GM12878 (cell line): ENCODE measurements around the gene F12. TPM values are rescaled to one million over a fixed set of nuclear protein-coding genes. Genes with fewer than 3 reads are reported as not detected.

ENCODE experiments used
- PML ChIP-seq: IDR thresholded peaks from 2 replicates; pipeline ENCODE4 v1.6.1; 2012; ENCODE audit warnings: low read length, inconsistent platforms
- RAD21 ChIP-seq: IDR thresholded peaks from 2 replicates; pipeline ENCODE4 v1.6.1; 2011; ENCODE audit warnings: mild to moderate bottlenecking, low read depth, low read length, moderate library complexity; ENCODE audit not compliant: insufficient read depth
- SKIL ChIP-seq: fragments of 450-650 bp; IDR thresholded peaks from 2 replicates; pipeline ENCODE4 v1.6.1; 2017; ENCODE audit warnings: mild to moderate bottlenecking, low read depth, inconsistent platforms; ENCODE audit not compliant: poor library complexity, severe bottlenecking
- polyA plus RNA-seq, 11 experiments: library from polyadenylated mRNA; depleted of rRNA in 4 of 11; unstranded in 6 of 11; stranded (reverse) in 5 of 11; fragments of >200 nt; fragmentation: Nextera tagmentation in 4 of 11; fragmentation: Illumina TruSeq in 1 of 11; extraction: Ambion mirVana in 4 of 11; extraction: Trizol in 1 of 11; gene quantifications; 1 replicate in 1 of 11; 2 replicates in 10 of 11; pipeline versions ENCODE4 v1.2.1 to v1.2.3, GENCODE V29; 2011 to 2016; ENCODE audit warnings: inconsistent platforms in 2 of 11, missing spikeins in 2 of 11, low read depth in 1 of 11
- total RNA-seq, 4 experiments: library from RNA; depleted of rRNA in 3 of 4; stranded (reverse); fragments of >200 nt in 3 of 4; fragmentation: Illumina TruSeq in 1 of 4; extraction: Trizol in 1 of 4; gene quantifications; 2 replicates each; pipeline versions ENCODE4 v1.2.1 to v1.2.3, GENCODE V29; 2013 to 2021
- TF ChIP-seq, protein P1 (sequence below): IDR thresholded peaks from 2 replicates; pipeline ENCODE4 v1.6.1; 2012; ENCODE audit warnings: low read depth, low read length, improper control_type of control experiment
- TF ChIP-seq, protein P2 (sequence below), 3 experiments: IDR thresholded peaks in 2 of 3; conservative IDR thresholded peaks in 1 of 3; 2 replicates each; pipeline ENCODE4 v1.5.1; 2011; ENCODE audit warnings: low read depth in 3 of 3, low read length in 3 of 3, mild to moderate bottlenecking in 3 of 3, control low read depth in 2 of 3, moderate library complexity in 2 of 3, inconsistent platforms in 1 of 3, mixed read lengths in 1 of 3; ENCODE audit not compliant: control insufficient read depth in 2 of 3, insufficient read depth in 1 of 3; ENCODE audit errors: extremely low read depth in 1 of 3

F12 gene
- total and polyA plus RNA-seq, 10 of the 15 experiments (the other 5 are each of a cell fraction or from before 2014, with no cell fraction given) = 0.25 to 11.3 (median 5.5) TPM

DNA sequence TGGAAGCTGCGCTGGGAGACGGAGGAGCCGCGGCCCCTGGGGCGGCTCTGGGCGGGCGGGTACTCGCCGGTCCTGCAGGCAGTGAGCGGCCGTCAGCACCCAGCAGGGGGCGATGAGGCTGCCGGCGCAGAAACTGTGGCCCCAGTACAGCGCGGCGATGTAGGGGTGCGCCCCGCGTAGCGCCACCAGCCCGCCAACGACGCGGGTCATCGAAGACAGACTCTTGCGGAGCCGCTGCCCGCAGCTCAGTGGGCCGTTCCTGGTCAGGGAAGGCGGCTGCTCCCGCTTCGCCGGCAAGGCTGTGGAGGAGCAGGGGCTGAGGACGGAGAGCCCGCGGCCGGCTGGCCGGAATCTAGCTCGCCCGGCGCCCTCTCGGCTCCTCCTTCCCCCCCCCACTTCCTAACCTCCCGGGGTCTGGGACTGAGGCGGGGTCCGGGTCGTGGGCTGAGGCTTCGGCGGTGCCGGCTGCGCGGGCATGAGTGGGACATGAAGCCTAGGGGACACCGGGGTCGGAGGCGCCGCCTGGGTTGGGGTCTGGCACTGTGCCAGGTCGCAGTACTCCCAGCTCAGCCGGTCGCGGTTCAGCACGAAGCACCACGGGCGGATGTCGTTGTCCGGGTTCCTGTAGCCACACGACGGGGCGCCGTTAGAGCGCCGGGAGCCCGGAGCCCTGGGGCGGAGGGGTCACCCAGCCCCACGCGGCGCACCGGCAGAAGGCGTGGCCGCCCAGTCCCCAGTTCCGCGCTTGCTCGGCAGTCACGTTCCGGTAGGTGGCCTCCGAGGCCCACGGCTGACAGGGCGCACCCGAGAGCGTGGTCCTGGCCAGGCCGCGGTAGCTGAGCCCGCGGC lies 5.3 kb downstream of the F12 start (continued):
- TF ChIP-seq, protein P1, sequence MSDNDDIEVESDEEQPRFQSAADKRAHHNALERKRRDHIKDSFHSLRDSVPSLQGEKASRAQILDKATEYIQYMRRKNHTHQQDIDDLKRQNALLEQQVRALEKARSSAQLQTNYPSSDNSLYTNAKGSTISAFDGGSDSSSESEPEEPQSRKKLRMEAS = peak; percentile 87
- TF ChIP-seq PML (no peak), RAD21 (peak; percentile 87), SKIL (peak; percentile 56)
- TF ChIP-seq, protein P2, sequence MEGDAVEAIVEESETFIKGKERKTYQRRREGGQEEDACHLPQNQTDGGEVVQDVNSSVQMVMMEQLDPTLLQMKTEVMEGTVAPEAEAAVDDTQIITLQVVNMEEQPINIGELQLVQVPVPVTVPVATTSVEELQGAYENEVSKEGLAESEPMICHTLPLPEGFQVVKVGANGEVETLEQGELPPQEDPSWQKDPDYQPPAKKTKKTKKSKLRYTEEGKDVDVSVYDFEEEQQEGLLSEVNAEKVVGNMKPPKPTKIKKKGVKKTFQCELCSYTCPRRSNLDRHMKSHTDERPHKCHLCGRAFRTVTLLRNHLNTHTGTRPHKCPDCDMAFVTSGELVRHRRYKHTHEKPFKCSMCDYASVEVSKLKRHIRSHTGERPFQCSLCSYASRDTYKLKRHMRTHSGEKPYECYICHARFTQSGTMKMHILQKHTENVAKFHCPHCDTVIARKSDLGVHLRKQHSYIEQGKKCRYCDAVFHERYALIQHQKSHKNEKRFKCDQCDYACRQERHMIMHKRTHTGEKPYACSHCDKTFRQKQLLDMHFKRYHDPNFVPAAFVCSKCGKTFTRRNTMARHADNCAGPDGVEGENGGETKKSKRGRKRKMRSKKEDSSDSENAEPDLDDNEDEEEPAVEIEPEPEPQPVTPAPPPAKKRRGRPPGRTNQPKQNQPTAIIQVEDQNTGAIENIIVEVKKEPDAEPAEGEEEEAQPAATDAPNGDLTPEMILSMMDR (IDR thresholded peaks at IDR 0.05 in 2 of 3, conservative IDR thresholded peaks at IDR 0.05 in 1 of 3; ENCODE audit: control insufficient read depth in 2 of 3, extremely low read depth in 1 of 3, insufficient read depth in 1 of 3, low read depth in 3 of 3, low read length in 3 of 3) = peak; percentile 81 to 95 (median 85)
